ENCODE measurements around the gene ERGIC1. TPM values are rescaled to one million over a fixed set of nuclear protein-coding genes. Genes with fewer than 3 reads are reported as not detected.
"Not testable (repeated sequence)": the region's sequence is repeated elsewhere in the genome, so short reads cannot be mapped to it uniquely, and the experiment has no call there.

The ERGIC1 gene, protein sequence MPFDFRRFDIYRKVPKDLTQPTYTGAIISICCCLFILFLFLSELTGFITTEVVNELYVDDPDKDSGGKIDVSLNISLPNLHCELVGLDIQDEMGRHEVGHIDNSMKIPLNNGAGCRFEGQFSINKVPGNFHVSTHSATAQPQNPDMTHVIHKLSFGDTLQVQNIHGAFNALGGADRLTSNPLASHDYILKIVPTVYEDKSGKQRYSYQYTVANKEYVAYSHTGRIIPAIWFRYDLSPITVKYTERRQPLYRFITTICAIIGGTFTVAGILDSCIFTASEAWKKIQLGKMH
- polyA plus RNA-seq (2014; cell fraction: cytosol; rRNA removed), result 114 and 117 TPM in 2 replicates
- 53.9 and 54.7 TPM in 2 replicates for polyA plus RNA-seq (2014; cell fraction: nucleus; rRNA removed)

- peak; percentile 73 for DNase-seq (ENCODE audit: low spot score)
Observed at GRCh38 chr5:172833686-172834414, at the start of gene ERGIC1. Gene ERGIC1 (plus strand): TSS chr5:172834251. CDS start chr5:172834414, 163 bp downstream.

- DNase-seq (ENCODE audit: low spot score), result no peak
Observed at GRCh38 chr5:172785429-172786088, 48.5 kb upstream of the ERGIC1 start.

GRCh38 chr5:172786736-172787462, 47.2 kb upstream of the ERGIC1 start:
- no peak for DNase-seq (ENCODE audit: low spot score)

GRCh38 chr5:172787538-172787937, 46.5 kb upstream of the ERGIC1 start:
- DNase-seq (ENCODE audit: low spot score), result not testable (repeated sequence)

DNA sequence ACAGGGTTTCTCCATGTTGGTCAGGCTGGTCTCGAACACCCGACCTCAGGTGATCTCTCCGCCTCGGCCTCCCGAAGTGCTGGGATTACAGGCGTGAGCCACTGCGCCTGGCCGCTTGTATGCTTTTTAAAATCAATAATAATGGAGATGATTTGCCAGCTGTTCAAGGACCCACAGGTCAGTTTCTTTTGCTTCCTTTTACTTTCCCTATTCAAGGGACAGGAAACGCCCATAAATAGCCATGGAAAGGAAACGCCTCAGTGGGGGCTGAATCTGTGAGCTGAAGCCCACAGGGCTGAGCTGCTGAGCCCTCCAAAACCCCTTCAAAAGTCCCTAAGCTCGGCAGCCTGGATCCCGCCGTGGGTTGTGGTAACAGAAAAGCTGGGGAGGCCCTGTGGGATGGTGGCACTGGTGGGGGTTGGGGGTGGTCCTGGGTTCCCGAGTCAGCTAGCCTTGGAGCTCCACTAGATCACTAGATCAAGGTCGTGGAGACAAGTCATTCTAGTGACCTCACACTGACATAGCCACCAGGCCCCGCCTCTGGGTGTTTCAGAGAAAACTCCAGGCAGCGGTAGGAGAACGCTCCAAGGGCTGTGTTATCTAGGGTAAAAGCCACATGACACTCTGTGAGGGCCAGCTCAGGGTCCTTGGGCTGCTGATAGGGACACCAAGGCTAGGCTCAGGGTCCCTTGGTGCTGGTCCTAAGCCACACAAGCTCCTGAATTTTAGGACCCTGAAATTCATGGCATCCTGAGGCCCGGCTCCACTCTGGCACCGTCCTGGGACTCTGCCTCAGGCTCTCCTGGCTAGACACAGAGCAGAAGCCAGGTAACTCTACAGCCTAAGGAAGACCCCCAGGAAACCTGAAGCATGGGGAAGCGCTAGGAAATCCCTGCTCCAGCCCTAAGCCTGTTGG, 45.0 kb upstream of the ERGIC1 start:
- DNase-seq (ENCODE audit: low spot score), result no peak

GRCh38 chr5:172789687-172790495, 44.2 kb upstream of the ERGIC1 start:
- no peak for DNase-seq (ENCODE audit: low spot score)

- DNase-seq (ENCODE audit: low spot score), result no peak
Observed at GRCh38 chr5:172790496-172790889, 43.6 kb upstream of the ERGIC1 start.

DNA sequence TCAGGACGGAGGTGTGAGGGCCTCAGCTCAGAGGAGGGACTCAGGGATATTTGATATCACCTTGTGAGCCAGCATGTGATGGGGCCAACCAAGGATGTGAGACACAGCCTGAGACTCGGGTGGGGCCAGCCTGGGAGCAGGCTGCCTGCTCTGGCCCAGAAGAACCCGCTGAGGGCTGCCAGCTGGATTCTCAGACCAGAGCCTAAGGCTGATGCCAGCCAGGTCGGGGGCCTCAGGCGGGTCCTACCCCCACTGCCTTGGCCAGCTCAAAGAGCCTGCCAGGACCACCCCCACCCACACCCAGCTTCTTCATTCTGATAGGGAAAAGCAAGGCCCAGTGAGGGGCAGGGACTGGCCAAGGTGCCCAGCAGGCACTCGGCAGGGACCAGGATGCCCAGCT, 42.8 kb upstream of the ERGIC1 start:
- no peak for DNase-seq (ENCODE audit: low spot score)

GRCh38 chr5:172791726-172792445, 42.2 kb upstream of the ERGIC1 start:
- no peak for DNase-seq (ENCODE audit: low spot score)

DNA sequence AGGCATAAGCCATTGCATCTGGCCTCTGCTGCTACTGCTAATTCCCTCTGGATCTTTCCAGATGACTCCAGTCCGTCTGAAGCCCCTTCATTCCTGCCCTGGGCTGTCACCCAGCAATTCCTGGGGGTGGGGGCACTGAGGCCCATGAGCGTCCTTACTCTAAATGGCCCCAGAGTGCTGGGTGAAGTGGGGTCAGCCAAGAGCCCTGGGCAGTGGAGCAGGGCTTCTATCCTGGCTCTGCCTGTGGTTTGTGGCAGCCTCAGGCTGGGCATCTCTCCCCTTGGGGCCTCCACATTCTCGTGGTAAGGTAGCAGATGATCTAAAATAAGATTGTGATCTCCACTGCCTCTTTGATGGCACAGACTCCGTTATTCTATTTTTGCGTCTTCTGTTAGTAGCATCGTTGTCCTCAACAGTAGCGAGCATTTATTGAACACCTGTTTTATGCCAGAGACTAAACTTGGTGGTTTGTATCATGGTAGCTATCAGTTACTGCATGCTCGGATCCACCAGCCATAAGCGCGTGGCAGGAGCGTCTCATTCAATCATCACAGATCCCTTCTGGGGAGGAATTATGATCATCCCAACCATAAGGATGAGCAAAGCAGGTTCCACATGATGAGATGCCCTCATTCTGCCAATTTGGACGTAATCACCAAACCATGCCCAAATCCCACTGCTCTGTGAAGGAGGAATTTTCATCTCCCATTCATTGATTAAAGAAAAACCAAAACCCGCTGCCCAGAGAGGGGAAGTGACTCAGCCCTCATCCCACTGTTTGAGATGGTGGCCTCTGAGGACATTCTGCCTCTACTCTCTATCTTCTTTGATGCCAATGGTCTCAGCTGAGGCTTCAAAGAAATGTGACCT, 41.1 kb upstream of the ERGIC1 start:
- no peak for DNase-seq (ENCODE audit: low spot score)

- DNase-seq (ENCODE audit: low spot score), result no peak
Observed at GRCh38 chr5:172793577-172794488, 40.2 kb upstream of the ERGIC1 start.

DNA sequence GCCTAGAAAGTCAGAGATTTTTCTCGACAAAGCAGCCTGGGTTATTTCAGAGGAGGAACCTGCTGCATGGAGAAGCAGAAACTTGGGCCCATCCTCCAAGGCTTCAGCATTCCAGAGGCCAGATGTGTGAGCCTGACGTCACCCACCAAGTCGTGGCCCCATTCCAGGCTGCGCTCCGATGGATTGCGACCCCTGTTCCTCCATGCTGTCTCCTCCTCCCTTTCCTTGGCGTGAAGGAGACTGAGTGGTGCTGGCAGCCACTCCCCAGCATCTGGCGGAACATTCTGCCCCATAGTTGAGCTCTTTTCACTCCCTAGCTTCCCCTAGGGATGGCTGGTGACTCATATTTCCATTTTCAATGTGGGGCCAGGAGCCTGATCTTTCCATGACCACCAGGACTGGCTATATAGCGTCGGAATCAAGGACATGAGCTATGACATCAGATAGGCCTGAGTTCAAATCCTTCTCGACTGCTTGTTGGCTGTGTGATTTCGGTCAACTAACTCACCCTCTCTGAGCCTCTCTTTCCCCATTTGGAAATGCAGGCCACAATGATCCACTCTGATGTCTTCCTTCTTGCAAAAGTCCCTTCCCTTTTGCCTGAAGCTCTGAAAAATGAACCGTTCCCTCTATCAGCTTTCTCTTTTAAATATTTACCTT, 38.6 kb upstream of the ERGIC1 start:
- no peak for DNase-seq (ENCODE audit: low spot score)

- DNase-seq (ENCODE audit: low spot score), result no peak
Observed at GRCh38 chr5:172796306-172796705, 37.7 kb upstream of the ERGIC1 start.

GRCh38 chr5:172797771-172798191, 36.3 kb upstream of the ERGIC1 start:
- no peak for DNase-seq (ENCODE audit: low spot score)

DNA sequence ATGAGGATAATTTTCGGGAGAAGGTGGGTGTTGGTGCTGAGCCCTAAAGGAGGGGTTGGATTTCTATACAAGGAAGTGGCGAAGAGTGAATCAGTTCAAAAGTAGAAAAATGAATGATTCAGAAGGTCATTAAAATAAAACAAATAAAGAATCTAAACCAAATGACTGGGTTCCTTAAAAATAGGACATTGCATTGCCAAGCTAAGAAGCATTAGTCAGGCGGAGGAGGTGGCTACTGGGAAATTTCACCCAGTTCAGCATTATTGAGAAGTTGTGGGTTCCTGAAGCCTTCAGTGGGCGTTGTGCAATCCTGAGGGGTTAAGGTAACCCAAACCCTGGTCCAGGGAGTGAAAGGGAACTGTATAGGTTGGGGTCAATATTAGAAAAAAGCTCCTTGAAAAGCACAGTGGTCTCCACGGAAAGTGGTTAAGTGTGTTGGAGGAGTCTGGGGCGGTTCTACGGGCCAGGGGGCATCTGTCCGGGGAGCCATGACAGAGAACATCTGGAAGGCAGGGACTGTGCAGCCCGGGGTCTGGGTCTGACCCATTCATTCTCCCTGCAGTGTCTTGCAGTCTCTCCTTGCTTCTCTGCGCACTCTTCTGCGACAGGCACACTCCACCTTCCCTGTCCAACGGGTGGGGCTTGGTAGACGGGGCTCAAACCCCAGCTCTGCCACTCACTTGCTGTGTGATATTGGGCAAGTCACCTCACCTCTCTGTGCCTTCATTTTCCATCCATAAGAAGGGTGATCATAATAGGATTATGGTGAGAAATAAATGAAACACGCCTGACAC, 35.4 kb upstream of the ERGIC1 start:
- no peak for DNase-seq (ENCODE audit: low spot score)

- DNase-seq (ENCODE audit: low spot score), result no peak
Observed at GRCh38 chr5:172799416-172799815, 34.6 kb upstream of the ERGIC1 start.

All from SK-N-DZ (cell line).